ENCODE results near the gene MYO1D. TPM values are rescaled to one million over a fixed set of nuclear protein-coding genes. Genes with fewer than 3 reads are reported as not detected.

The MYO1D gene
- total RNA-seq, 1 experiment from 2014 or later, result 1.3 TPM

DNA sequence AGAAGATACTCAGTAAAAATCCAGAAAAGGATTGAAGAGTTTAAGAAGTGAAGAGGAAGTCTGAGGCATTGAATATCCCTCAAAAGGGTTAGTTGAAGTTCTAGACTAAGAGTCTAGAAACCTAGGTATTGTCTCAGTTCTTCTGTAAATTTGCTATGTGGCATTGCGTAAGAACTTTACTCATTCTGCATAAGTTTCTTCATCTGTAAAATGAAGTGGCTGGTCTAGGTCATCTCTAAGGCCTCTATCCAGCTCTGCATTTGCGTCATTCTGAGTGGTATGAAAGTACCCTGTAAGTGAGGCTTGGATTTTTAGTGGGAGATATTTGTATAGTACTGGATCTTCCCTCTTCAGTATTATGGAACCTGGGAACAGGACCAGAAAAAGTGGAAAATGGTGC is 130.2 kb downstream of the MYO1D start:
- no peak overlapping the region for H3K4me3 ChIP-seq (ENCODE audit: low read depth in 2 of 2, low read length in 2 of 2)
- no peaks in the 10 kb centered on the region for H3K4me1 ChIP-seq (ENCODE audit: control insufficient read depth, insufficient read depth, low read length)
- TF ChIP-seq SIN3A (IDR thresholded peaks at IDR 0.05; ENCODE audit: borderline replicate concordance, insufficient read depth, low read depth, low read length), result no peak
- TF ChIP-seq TCF7L2 (IDR thresholded peaks at IDR 0.05; ENCODE audit: low read depth, low read length), result no peak
- TF ChIP-seq POLR2AphosphoS5 (IDR thresholded peaks at IDR 0.05; ENCODE audit: low read depth, low read length), result no peak
- TF ChIP-seq, protein P1, sequence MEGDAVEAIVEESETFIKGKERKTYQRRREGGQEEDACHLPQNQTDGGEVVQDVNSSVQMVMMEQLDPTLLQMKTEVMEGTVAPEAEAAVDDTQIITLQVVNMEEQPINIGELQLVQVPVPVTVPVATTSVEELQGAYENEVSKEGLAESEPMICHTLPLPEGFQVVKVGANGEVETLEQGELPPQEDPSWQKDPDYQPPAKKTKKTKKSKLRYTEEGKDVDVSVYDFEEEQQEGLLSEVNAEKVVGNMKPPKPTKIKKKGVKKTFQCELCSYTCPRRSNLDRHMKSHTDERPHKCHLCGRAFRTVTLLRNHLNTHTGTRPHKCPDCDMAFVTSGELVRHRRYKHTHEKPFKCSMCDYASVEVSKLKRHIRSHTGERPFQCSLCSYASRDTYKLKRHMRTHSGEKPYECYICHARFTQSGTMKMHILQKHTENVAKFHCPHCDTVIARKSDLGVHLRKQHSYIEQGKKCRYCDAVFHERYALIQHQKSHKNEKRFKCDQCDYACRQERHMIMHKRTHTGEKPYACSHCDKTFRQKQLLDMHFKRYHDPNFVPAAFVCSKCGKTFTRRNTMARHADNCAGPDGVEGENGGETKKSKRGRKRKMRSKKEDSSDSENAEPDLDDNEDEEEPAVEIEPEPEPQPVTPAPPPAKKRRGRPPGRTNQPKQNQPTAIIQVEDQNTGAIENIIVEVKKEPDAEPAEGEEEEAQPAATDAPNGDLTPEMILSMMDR (IDR thresholded peaks at IDR 0.05), result no peak
- BruUV-seq (replicated peaks), result no TSS peak
- peaks cover 14% of the 10 kb centered on the region; the same call in 1 of the 2 replicates for H3K27me3 ChIP-seq (ENCODE audit: control insufficient read depth, insufficient read depth, low read length)
- in situ Hi-C loops (cut with HindIII; ENCODE audit: low pct_unique_long_range_greater_than_20kb, low sequenced_read_pairs) (no loop called here), intact Hi-C loops (cut with micrococcal nuclease; ENCODE audit: unreplicated experiment) (no loop called here)
- H3K36me3 ChIP-seq (ENCODE audit: control insufficient read depth, insufficient read depth, low read length), result no peaks in the 10 kb centered on the region
- H3K27ac ChIP-seq (ENCODE audit: low read length), result no peak overlapping the region
- ChIA-PET POLR2A (interaction anchor here (0.6 kb wide), 1 partner anchor 29 kb away, joined by 5 read pairs; no protein-coding TSS in a partner anchor), CTCF (interaction anchor here (0.6 kb wide), 1 partner anchor 71 kb away, joined by 5 read pairs; no protein-coding TSS in a partner anchor)
- ATAC-seq, result no peak
- H3K9me3 ChIP-seq (ENCODE audit: control insufficient read depth, insufficient read depth, low read depth, low read length), result no peaks in the 10 kb centered on the region
- no peak for DNase-seq (ENCODE audit: low read depth, low spot score)

GRCh38 chr17:32746280-32746679 is 130.6 kb downstream of the MYO1D start:
- H3K4me1 ChIP-seq (ENCODE audit: control insufficient read depth, insufficient read depth, low read length), result no peaks in the 10 kb centered on the region
- no peak overlapping the region for H3K27ac ChIP-seq (ENCODE audit: low read length)
- no peaks in the 10 kb centered on the region for H3K9me3 ChIP-seq (ENCODE audit: control insufficient read depth, insufficient read depth, low read depth, low read length)
- DNase-seq (ENCODE audit: low read depth, low spot score) (no peak), ATAC-seq (no peak)
- no TSS peak for BruUV-seq (replicated peaks)
- no peak overlapping the region for H3K4me3 ChIP-seq (ENCODE audit: low read depth in 2 of 2, low read length in 2 of 2)
- TF ChIP-seq REST (IDR thresholded peaks at IDR 0.05; ENCODE audit: insufficient read depth in 1 of 2, low read depth in 2 of 2, low read length in 1 of 2) (no peak), TCF7L2 (IDR thresholded peaks at IDR 0.05; ENCODE audit: low read depth, low read length) (no peak), SIN3A (IDR thresholded peaks at IDR 0.05; ENCODE audit: borderline replicate concordance, insufficient read depth, low read depth, low read length) (no peak), POLR2AphosphoS5 (IDR thresholded peaks at IDR 0.05; ENCODE audit: low read depth, low read length) (no peak)
- TF ChIP-seq, protein P1 (IDR thresholded peaks at IDR 0.05), result no peak
- POLR2A ChIA-PET, result no interaction called here
- in situ Hi-C loops (cut with HindIII; ENCODE audit: low pct_unique_long_range_greater_than_20kb, low sequenced_read_pairs) (no loop called here), intact Hi-C loops (cut with micrococcal nuclease; ENCODE audit: unreplicated experiment) (no loop called here)
- H3K27me3 ChIP-seq (ENCODE audit: control insufficient read depth, insufficient read depth, low read length), result peaks cover 14% of the 10 kb centered on the region; the same call in 1 of the 2 replicates
- H3K36me3 ChIP-seq (ENCODE audit: control insufficient read depth, insufficient read depth, low read length), result no peaks in the 10 kb centered on the region
- CTCF ChIA-PET, result interaction anchor here (0.6 kb wide), 1 partner anchor 70 kb away, joined by 5 read pairs; no protein-coding TSS in a partner anchor

All from Panc1 (cell line).